ENCODE results near the gene MC2R. TPM values are rescaled to one million over a fixed set of nuclear protein-coding genes. Genes with fewer than 3 reads are reported as not detected.
A peak's percentile ranks its signal among the peaks of the same experiment; 100 is the strongest.

MC2R gene
- polyA plus RNA-seq, 3 donors: not detected

DNA sequence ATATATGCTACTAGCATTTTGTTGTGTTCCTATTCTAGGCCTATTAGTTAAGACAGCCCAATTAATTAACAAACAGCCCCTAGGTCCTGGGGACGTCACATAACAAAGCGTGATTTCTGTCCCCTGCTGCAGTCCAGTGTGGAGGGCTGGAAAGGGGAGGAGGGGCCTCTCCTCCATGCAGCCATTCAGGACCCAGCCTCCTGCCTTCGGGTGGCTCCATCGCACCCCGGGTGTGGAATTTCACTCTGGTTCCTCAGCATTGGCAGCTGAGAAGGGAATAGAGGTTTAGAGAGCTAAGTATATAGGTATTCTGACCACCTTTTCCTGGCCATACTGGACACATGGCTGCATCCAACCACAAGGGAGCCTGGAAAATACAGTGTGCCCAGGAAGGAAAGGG is 42.4 kb downstream of the MC2R start:
- H3K4me3 ChIP-seq (replicated peaks in 1 of 3; ENCODE audit: low read depth in 2 of 3, low read length in 3 of 3): no peak overlapping the region
- H3K27me3 Mint-ChIP-seq (ENCODE audit: low read depth in 3 of 3): peaks cover 25 to 33% (median 26%) of the 10 kb centered on the region in 3 donors
- H3K9ac ChIP-seq (ENCODE audit: insufficient read depth, low read length, poor library complexity, severe bottlenecking): no peak overlapping the region
- H3K79me2 ChIP-seq (ENCODE audit: insufficient read depth, low read length): no peaks in the 10 kb centered on the region
- TF ChIP-seq, protein P1, sequence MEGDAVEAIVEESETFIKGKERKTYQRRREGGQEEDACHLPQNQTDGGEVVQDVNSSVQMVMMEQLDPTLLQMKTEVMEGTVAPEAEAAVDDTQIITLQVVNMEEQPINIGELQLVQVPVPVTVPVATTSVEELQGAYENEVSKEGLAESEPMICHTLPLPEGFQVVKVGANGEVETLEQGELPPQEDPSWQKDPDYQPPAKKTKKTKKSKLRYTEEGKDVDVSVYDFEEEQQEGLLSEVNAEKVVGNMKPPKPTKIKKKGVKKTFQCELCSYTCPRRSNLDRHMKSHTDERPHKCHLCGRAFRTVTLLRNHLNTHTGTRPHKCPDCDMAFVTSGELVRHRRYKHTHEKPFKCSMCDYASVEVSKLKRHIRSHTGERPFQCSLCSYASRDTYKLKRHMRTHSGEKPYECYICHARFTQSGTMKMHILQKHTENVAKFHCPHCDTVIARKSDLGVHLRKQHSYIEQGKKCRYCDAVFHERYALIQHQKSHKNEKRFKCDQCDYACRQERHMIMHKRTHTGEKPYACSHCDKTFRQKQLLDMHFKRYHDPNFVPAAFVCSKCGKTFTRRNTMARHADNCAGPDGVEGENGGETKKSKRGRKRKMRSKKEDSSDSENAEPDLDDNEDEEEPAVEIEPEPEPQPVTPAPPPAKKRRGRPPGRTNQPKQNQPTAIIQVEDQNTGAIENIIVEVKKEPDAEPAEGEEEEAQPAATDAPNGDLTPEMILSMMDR (IDR thresholded peaks at IDR 0.05): no peak
- intact Hi-C loops (cut with micrococcal nuclease): no loop called here
- no peak overlapping the region for H3K4me3 Mint-ChIP-seq
- H2AFZ ChIP-seq (ENCODE audit: insufficient read depth, low read depth, low read length, poor library complexity, severe bottlenecking): no peak overlapping the region
- H4K20me1 ChIP-seq (ENCODE audit: insufficient read depth, low read length): no peaks in the 10 kb centered on the region
- peak overlapping the region in 1 of 7 donors; percentile 48 for H3K27ac Mint-ChIP-seq
- H3K27me3 ChIP-seq (ENCODE audit: control insufficient read depth in 2 of 2, insufficient read depth in 2 of 2, low read length in 2 of 2): peaks cover 6 to 28% of the 10 kb centered on the region in 2 donors
- H3K36me3 Mint-ChIP-seq: no peaks in the 10 kb centered on the region
- DNase-seq: no peak
- no peak overlapping the region for H3K4me2 ChIP-seq (replicated peaks; ENCODE audit: extremely low read depth, low read length, poor library complexity, severe bottlenecking)
- no peak overlapping the region for H3K27ac ChIP-seq (ENCODE audit: low read depth in 1 of 2, low read length in 2 of 2)
- H3K4me1 Mint-ChIP-seq: no peaks in the 10 kb centered on the region
- no CpG with 5 or more reads among the region's 5 CpGs for WGBS (ENCODE audit: insufficient coverage)
- no peaks in the 10 kb centered on the region for H3K4me1 ChIP-seq (ENCODE audit: control insufficient read depth in 1 of 2, insufficient read depth in 2 of 2, low read length in 2 of 2)
- no peaks in the 10 kb centered on the region for H3K9me3 ChIP-seq (replicated peaks in 1 of 2; ENCODE audit: control insufficient read depth in 1 of 2, insufficient read depth in 1 of 2, low read length in 2 of 2)
- no peaks in the 10 kb centered on the region for H3K36me3 ChIP-seq (replicated peaks in 1 of 2; ENCODE audit: control insufficient read depth in 1 of 2, insufficient read depth in 2 of 2, low read length in 2 of 2)
- H3K9me3 Mint-ChIP-seq: peaks cover 0 to 4% (median 2%) of the 10 kb centered on the region in 7 donors

DNA sequence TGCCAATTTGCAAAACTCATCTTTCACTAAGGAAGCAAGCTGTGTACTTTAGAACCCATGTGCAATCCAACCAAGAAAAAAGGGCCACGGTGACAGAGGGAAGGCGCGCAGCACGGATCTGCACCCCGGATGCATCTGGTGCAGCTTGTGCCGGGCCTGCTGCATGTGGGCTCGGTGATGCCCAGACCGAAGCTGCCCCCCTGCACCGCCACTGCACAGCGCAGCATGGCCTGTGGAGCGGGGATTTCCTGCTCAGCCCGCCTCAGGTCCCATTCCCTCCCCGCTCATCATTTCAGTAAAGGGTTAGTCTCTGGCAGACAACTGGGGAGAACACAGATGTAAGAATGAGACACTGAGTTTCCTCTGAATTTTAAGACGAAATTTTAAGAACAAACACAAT is 43.0 kb downstream of the MC2R start:
- no peak overlapping the region for H3K4me3 Mint-ChIP-seq
- no peaks in the 10 kb centered on the region for H3K4me1 Mint-ChIP-seq
- Histone ChIP-seq H3K9ac (ENCODE audit: insufficient read depth, low read length, poor library complexity, severe bottlenecking) (no peak overlapping the region), H3K4me1 (ENCODE audit: control insufficient read depth in 1 of 2, insufficient read depth in 2 of 2, low read length in 2 of 2) (no peaks in the 10 kb centered on the region), H3K27ac (ENCODE audit: low read depth in 1 of 2, low read length in 2 of 2) (no peak overlapping the region), H3K4me2 (replicated peaks; ENCODE audit: extremely low read depth, low read length, poor library complexity, severe bottlenecking) (no peak overlapping the region), H3K36me3 (replicated peaks in 1 of 2; ENCODE audit: control insufficient read depth in 1 of 2, insufficient read depth in 2 of 2, low read length in 2 of 2) (no peaks in the 10 kb centered on the region), H3K4me3 (replicated peaks in 1 of 3; ENCODE audit: low read depth in 2 of 3, low read length in 3 of 3) (no peak overlapping the region), H3K27me3 (ENCODE audit: control insufficient read depth in 2 of 2, insufficient read depth in 2 of 2, low read length in 2 of 2) (peaks cover 8 to 33% of the 10 kb centered on the region in 2 donors), H3K79me2 (ENCODE audit: insufficient read depth, low read length) (no peaks in the 10 kb centered on the region), H3K9me3 (replicated peaks in 1 of 2; ENCODE audit: control insufficient read depth in 1 of 2, insufficient read depth in 1 of 2, low read length in 2 of 2) (no peaks in the 10 kb centered on the region), H4K20me1 (ENCODE audit: insufficient read depth, low read length) (no peaks in the 10 kb centered on the region), H2AFZ (ENCODE audit: insufficient read depth, low read depth, low read length, poor library complexity, severe bottlenecking) (no peak overlapping the region)
- peaks cover 29 to 37% (median 31%) of the 10 kb centered on the region in 3 donors for H3K27me3 Mint-ChIP-seq (ENCODE audit: low read depth in 3 of 3)
- intact Hi-C loops (cut with micrococcal nuclease): no loop called here
- no peak overlapping the region for H3K27ac Mint-ChIP-seq
- TF ChIP-seq, protein P1 (IDR thresholded peaks at IDR 0.05): no peak
- WGBS (ENCODE audit: insufficient coverage): 95% methylated on average over 10 of the region's 14 CpGs
- peaks cover 0 to 4% (median 2%) of the 10 kb centered on the region in 7 donors for H3K9me3 Mint-ChIP-seq
- no peak for DNase-seq
- no peaks in the 10 kb centered on the region for H3K36me3 Mint-ChIP-seq
